H1 (cell line): ENCODE results near the gene TMED8. TPM values are rescaled to one million over a fixed set of nuclear protein-coding genes. Genes with fewer than 3 reads are reported as not detected.

Experiments used
- CTCF ChIA-PET: fragments of 300-600 bp; sonication (Branson Sonifier 250); formaldehyde crosslinking; loops from one replicate; lab custom pipeline; 2021; ENCODE audit not compliant: partially characterized antibody; lab: Charles Lee
- POLR2A ChIA-PET: fragments of 300-600 bp; sonication (Branson Sonifier 250); formaldehyde crosslinking; loops from one replicate; lab custom pipeline; 2021; ENCODE audit warnings: inconsistent platforms; ENCODE audit not compliant: partially characterized antibody; lab: Charles Lee
- DNase-seq, 2 experiments: peaks; one replicate each; pipeline versions ENCODE4 v3.0.0 to v3.0.0-alpha.2; 2010 to 2022; ENCODE audit warnings: low spot score in 2 of 2, low read depth in 1 of 2, mixed read lengths in 1 of 2
- FAIRE-seq: peaks from 2 replicates; lab custom pipeline; 2011; peaks lifted over from hg19 to GRCh38; lab: Jason Lieb, UNC
- H2AFZ ChIP-seq: 2 replicates; pipeline ENCODE4 v1.8.1; 2012; ENCODE audit warnings: low read length, inconsistent platforms
- H2AK5ac ChIP-seq: 2 replicates; pipeline ENCODE4 v1.6.1; 2013; ENCODE audit warnings: low read depth, low read length
- H2BK120ac ChIP-seq: replicated peaks from 2 replicates; pipeline ENCODE3; 2013; ENCODE audit warnings: low read depth, low read length, inconsistent platforms
- H2BK12ac ChIP-seq: 2 replicates; pipeline ENCODE4 v1.6.1; 2013; ENCODE audit warnings: low read depth, low read length
- H2BK15ac ChIP-seq: 2 replicates; pipeline ENCODE4 v1.6.1; 2013; ENCODE audit warnings: low read length
- H2BK20ac ChIP-seq: 2 replicates; pipeline ENCODE4 v1.6.1; 2013; ENCODE audit warnings: low read length
- H2BK5ac ChIP-seq: 2 replicates; pipeline ENCODE4 v1.6.1; 2013; ENCODE audit warnings: low read depth, low read length
- H3K14ac ChIP-seq: 2 replicates; pipeline ENCODE4 v1.6.1; 2013; ENCODE audit warnings: inconsistent platforms; ENCODE audit not compliant: insufficient read length
- H3K18ac ChIP-seq: 2 replicates; pipeline ENCODE4 v1.6.1; 2013; ENCODE audit warnings: low read length; ENCODE audit errors: extremely low read depth
- H3K23ac ChIP-seq: 2 replicates; pipeline ENCODE4 v1.6.1; 2013; ENCODE audit warnings: inconsistent platforms; ENCODE audit not compliant: insufficient read length
- H3K23me2 ChIP-seq: 2 replicates; pipeline ENCODE4 v1.6.1; 2013; ENCODE audit warnings: low read depth, low read length
- H3K27ac ChIP-seq: 2 replicates; pipeline ENCODE4 v1.6.1; 2011; ENCODE audit warnings: low read depth, low read length, inconsistent platforms
- H3K27me3 ChIP-seq, 4 experiments: replicated peaks in 1 of 4; 1 replicate in 1 of 4; 2 replicates in 3 of 4; pipeline versions ENCODE4 v1.6.1 to v1.8.1; 2011 to 2013; ENCODE audit warnings: low read length in 3 of 4, mild to moderate bottlenecking in 3 of 4, inconsistent platforms in 2 of 4, mixed read lengths in 2 of 4, moderate library complexity in 1 of 4; ENCODE audit not compliant: control insufficient read depth in 3 of 4, insufficient read depth in 3 of 4; ENCODE audit errors: extremely low read depth in 1 of 4
- H3K36me3 ChIP-seq, 4 experiments: 2 replicates each; pipeline versions ENCODE4 v1.6.1 to v1.8.1; 2011 to 2013; ENCODE audit warnings: mild to moderate bottlenecking in 4 of 4, low read length in 3 of 4, moderate library complexity in 2 of 4, control low read depth in 1 of 4, inconsistent platforms in 1 of 4; ENCODE audit not compliant: insufficient read depth in 4 of 4, control insufficient read depth in 2 of 4
- H3K4ac ChIP-seq: replicated peaks from 2 replicates; pipeline ENCODE3; 2013; ENCODE audit warnings: low read length, low read depth, mixed read lengths, inconsistent platforms; ENCODE audit not compliant: insufficient read length
- H3K4me1 ChIP-seq, 4 experiments: replicated peaks in 1 of 4; 1 replicate in 1 of 4; 2 replicates in 3 of 4; pipeline versions ENCODE4 v1.6.1 to v1.8.1; 2011 to 2013; ENCODE audit warnings: low read length in 3 of 4, inconsistent platforms in 2 of 4, mixed read lengths in 1 of 4; ENCODE audit not compliant: insufficient read depth in 4 of 4, control insufficient read depth in 3 of 4
- H3K4me2 ChIP-seq, 2 experiments: 2 replicates each; pipeline versions ENCODE4 v1.6.1 to v1.8.1; 2011 to 2013; ENCODE audit warnings: low read depth in 2 of 2, low read length in 2 of 2, control low read depth in 1 of 2, inconsistent platforms in 1 of 2, mild to moderate bottlenecking in 1 of 2; ENCODE audit not compliant: insufficient read depth in 1 of 2
- H3K4me3 ChIP-seq, 4 experiments: fragments of 200-600, 300-600 bp in 1 of 4; sonication (generic), shearing (Covaris generic), sonication (Bioruptor Twin) in 1 of 4; 2 replicates each; pipeline versions ENCODE4 v1.5.1 to v1.8.1; 2011 to 2016; ENCODE audit warnings: low read length in 4 of 4, low read depth in 3 of 4, control low read depth in 2 of 4, inconsistent platforms in 2 of 4, mild to moderate bottlenecking in 2 of 4, mixed read lengths in 1 of 4, moderate library complexity in 1 of 4; ENCODE audit not compliant: insufficient read depth in 2 of 4; ENCODE audit errors: extremely low read depth in 1 of 4
- H3K56ac ChIP-seq: replicated peaks from 2 replicates; pipeline ENCODE3; 2013; ENCODE audit warnings: low read depth, mild to moderate bottlenecking, mixed read lengths, low read length, inconsistent platforms; ENCODE audit not compliant: insufficient read length
- H3K79me1 ChIP-seq: 2 replicates; pipeline ENCODE4 v1.6.1; 2013; ENCODE audit warnings: low read depth, low read length, control low read depth
- H3K79me2 ChIP-seq, 2 experiments: 2 replicates each; pipeline versions ENCODE4 v1.6.1 to v1.8.1; 2012 to 2013; ENCODE audit warnings: low read length in 2 of 2, mild to moderate bottlenecking in 2 of 2, inconsistent platforms in 1 of 2; ENCODE audit not compliant: insufficient read depth in 2 of 2, control insufficient read depth in 1 of 2
- H3K9ac ChIP-seq, 4 experiments: replicated peaks in 1 of 4; 1 replicate in 1 of 4; 2 replicates in 3 of 4; pipeline versions ENCODE4 v1.6.1 to v1.8.1; 2011 to 2013; ENCODE audit warnings: low read depth in 3 of 4, low read length in 3 of 4, control low read depth in 2 of 4, mild to moderate bottlenecking in 2 of 4, moderate library complexity in 2 of 4, inconsistent platforms in 1 of 4; ENCODE audit errors: extremely low read depth in 1 of 4
- H3K9me3 ChIP-seq, 2 experiments: 2 replicates each; pipeline versions ENCODE4 v1.6.1 to v1.8.1; 2012 to 2013; ENCODE audit warnings: mild to moderate bottlenecking in 2 of 2, moderate library complexity in 2 of 2, control low read depth in 1 of 2, inconsistent platforms in 1 of 2, low read depth in 1 of 2, low read length in 1 of 2, mixed read lengths in 1 of 2; ENCODE audit not compliant: insufficient read depth in 2 of 2
- H4K20me1 ChIP-seq, 2 experiments: replicated peaks in 1 of 2; 2 replicates each; pipeline versions ENCODE3 to v1.8.1; 2011 to 2013; ENCODE audit warnings: inconsistent platforms in 2 of 2, low read length in 2 of 2, mild to moderate bottlenecking in 1 of 2; ENCODE audit not compliant: insufficient read depth in 2 of 2, control insufficient read depth in 1 of 2
- H4K5ac ChIP-seq: 2 replicates; pipeline ENCODE4 v1.6.1; 2013; ENCODE audit warnings: low read length, low read depth, mixed read lengths, inconsistent platforms; ENCODE audit not compliant: insufficient read length
- H4K8ac ChIP-seq: 2 replicates; pipeline ENCODE4 v1.8.0; 2013; ENCODE audit warnings: mild to moderate bottlenecking, moderate library complexity, low read length, inconsistent platforms; ENCODE audit not compliant: insufficient read depth; ENCODE audit errors: extremely low read depth
- H4K91ac ChIP-seq: replicated peaks from 2 replicates; pipeline ENCODE3; 2013; ENCODE audit warnings: low read length, mixed read lengths, inconsistent platforms; ENCODE audit not compliant: insufficient read length
- WGBS, 2 experiments: shearing (Covaris generic) in 1 of 2; methylation state at CpG; one replicate each; pipeline versions ENCODE4 v1.1.6 to v1.1.7; 2013 to 2015; ENCODE audit warnings: low lambda C conversion rate in 2 of 2, mixed read lengths in 2 of 2, inconsistent platforms in 1 of 2, low coverage in 1 of 2, missing lambda C conversion rate in 1 of 2; ENCODE audit not compliant: insufficient replicate concordance in 2 of 2, insufficient coverage in 1 of 2, insufficient read length in 1 of 2; ENCODE audit errors: extremely low coverage in 1 of 2, missing lambda C conversion rate in 1 of 2; 5-methylcytosine and 5-hydroxymethylcytosine counted together
- polyA plus RNA-seq, 7 experiments: library from polyadenylated mRNA; depleted of rRNA in 3 of 7; stranded (reverse) in 5 of 7; unstranded in 2 of 7; fragments of >200 nt in 5 of 7; fragments of 200-250 nt in 2 of 7; gene quantifications; 1 replicate in 5 of 7; 2 replicates in 1 of 7; 4 replicates in 1 of 7; pipeline versions ENCODE4 v1.2.1 to v1.2.3, GENCODE V29; 2011 to 2013; ENCODE audit warnings: missing spikeins in 2 of 7, mixed read lengths in 2 of 7
- total RNA-seq: library from RNA; stranded (reverse); fragmentation: NEBNext Ultra II Directional; extraction: Animal tissue kit (Norgen Biotek cat#: 25700); gene quantifications from 2 replicates; pipeline ENCODE4 v1.2.1, GENCODE V29; 2021

Gene TMED8
- total and polyA plus RNA-seq, 2 of the 8 experiments (the other 6 are each of a cell fraction or from before 2014, with no cell fraction given): 5.5 to 13.4 TPM

DNA sequence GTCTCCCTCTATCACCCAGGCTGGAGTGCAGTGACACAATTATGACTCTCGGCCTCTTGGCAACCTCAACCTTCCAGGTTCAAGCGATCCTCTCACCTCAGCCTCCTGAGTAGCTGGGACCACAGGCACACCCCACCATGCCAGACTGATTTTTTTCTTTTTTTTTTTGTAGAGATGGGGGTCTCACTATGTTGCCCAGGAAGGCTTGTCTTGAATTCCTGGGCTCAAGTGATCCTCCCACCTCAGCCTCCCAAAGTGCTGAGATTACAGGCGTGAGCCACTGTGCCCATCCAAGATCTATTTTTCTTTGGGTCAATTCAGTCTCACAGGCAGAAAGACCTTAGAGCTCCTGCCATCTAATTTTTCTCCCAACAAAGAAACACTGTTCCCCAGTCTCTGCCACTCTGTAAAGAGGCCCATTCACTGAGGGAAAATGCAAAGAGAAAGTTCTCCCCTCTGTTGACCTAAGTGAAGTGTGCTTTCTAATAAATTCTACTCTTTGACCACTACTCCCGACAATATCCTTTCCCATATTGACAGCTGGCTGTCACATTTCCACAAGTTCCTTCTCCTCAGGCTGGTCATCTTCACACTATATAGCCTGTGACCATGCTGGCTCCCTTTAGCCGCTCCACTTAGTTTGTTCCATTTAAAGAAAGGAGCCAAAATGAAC, 23.3 kb downstream of the TMED8 start:
- Histone ChIP-seq H3K79me2 (no peaks in the 10 kb centered on the region), H3K23ac (peak overlapping the region; percentile 27), H3K4me2 (no peak overlapping the region), H3K9ac (no peak overlapping the region), H2AFZ (no peak overlapping the region), H2BK12ac (no peak overlapping the region), H4K5ac (no peak overlapping the region), H4K8ac (no peak overlapping the region), H3K56ac (no peak overlapping the region), H3K27ac (no peak overlapping the region), H2BK5ac (no peak overlapping the region), H3K79me1 (no peaks in the 10 kb centered on the region; the same call in 1 of the 2 replicates), H3K23me2 (no peaks in the 10 kb centered on the region), H2BK20ac (no peak overlapping the region), H3K9me3 (no peaks in the 10 kb centered on the region), H2BK15ac (no peak overlapping the region), H2AK5ac (no peak overlapping the region), H3K27me3 (no peaks in the 10 kb centered on the region), H3K18ac (no peak overlapping the region), H3K4ac (no peak overlapping the region), H4K20me1 (no peaks in the 10 kb centered on the region), H4K91ac (no peak overlapping the region), H3K4me1 (no peaks in the 10 kb centered on the region), H3K4me3 (no peak overlapping the region), H2BK120ac (no peak overlapping the region), H3K14ac (no peak overlapping the region), H3K36me3 (no peaks in the 10 kb centered on the region)
- 87% methylated on average over 3 of the region's 5 CpGs; no CpG with 5 or more reads in 1 of the 2 experiments for WGBS, 2 experiments
- ChIA-PET POLR2A (interaction anchor here (1.0 kb wide), 1 partner anchor 11 kb away, joined by 4 read pairs; no protein-coding TSS in a partner anchor), CTCF (interaction anchor here (0.7 to 1.3 kb wide), 2 partner anchors 12 to 38 kb away, joined by 3 to 5 read pairs; no protein-coding TSS in a partner anchor)
- no peak for DNase-seq
- no peak for FAIRE-seq
